Measurements from ENCODE around the gene ZNF571. TPM values are rescaled to one million over a fixed set of nuclear protein-coding genes. Genes with fewer than 3 reads are reported as not detected.
A peak's percentile ranks its signal among the peaks of the same experiment; 100 is the strongest.

Gene ZNF571
- polyA plus RNA-seq (ENCODE audit: insufficient read length) = 6.7 TPM

GRCh38 chr19:37594304-37594981 lies at the start of gene ZNF571, which contains the start of gene ZNF540:
TSS of gene ZNF571 (minus strand) at chr19:37594792. CDS start at chr19:37586676, 8,116 bp downstream.
TSS of gene ZNF540 (plus strand) at chr19:37594876. CDS start at chr19:37598448, 3,572 bp downstream.
- DNase-seq = peak; percentile 95

- DNase-seq = no peak
These were observed 40.8 kb upstream of the ZNF571 start for GRCh38 chr19:37635076-37636056.

GRCh38 chr19:37594982-37595382 lies 390 bp upstream of the ZNF571 start:
- DNase-seq = no peak

GRCh38 chr19:37593996-37594303 lies 642 bp downstream of the ZNF571 start:
- no peak for DNase-seq

GRCh38 chr19:37583340-37583739 lies 11.3 kb downstream of the ZNF571 start:
- no peak for DNase-seq

GRCh38 chr19:37572203-37572602 lies 22.4 kb downstream of the ZNF571 start:
- DNase-seq = no peak

GRCh38 chr19:37565370-37565669 lies 29.3 kb downstream of the ZNF571 start:
- DNase-seq = no peak

- no peak for DNase-seq
These were observed 29.8 kb downstream of the ZNF571 start for GRCh38 chr19:37564624-37565369.

GRCh38 chr19:37563518-37563917 lies 31.1 kb downstream of the ZNF571 start:
- no peak for DNase-seq

- DNase-seq = peak; percentile 62
These were observed 43.2 kb downstream of the ZNF571 start for GRCh38 chr19:37551129-37551993.

GRCh38 chr19:37537391-37537947 lies 57.1 kb downstream of the ZNF571 start:
- DNase-seq = no peak

- no peak for DNase-seq
These were observed 74.7 kb downstream of the ZNF571 start for GRCh38 chr19:37519890-37520289.

Other genes with a start within 250 kb of the ZNF571 start
- 5.8 TPM for gene ZNF527, start 223.7 kb downstream of the ZNF571 start, polyA plus RNA-seq (ENCODE audit: insufficient read length)
- 8.4 TPM for gene ZNF569, start 127.3 kb downstream of the ZNF571 start, polyA plus RNA-seq (ENCODE audit: insufficient read length)
- 6.6 TPM for gene ZNF570, start 125.4 kb downstream of the ZNF571 start, polyA plus RNA-seq (ENCODE audit: insufficient read length)
- gene ZNF793, start 87.9 kb downstream of the ZNF571 start, polyA plus RNA-seq (ENCODE audit: insufficient read length) = 12.6 TPM
- 3.6 TPM for gene ZNF540, start 84 bp upstream of the ZNF571 start, polyA plus RNA-seq (ENCODE audit: insufficient read length)
- 12.3 TPM for gene ZFP30, start 60.7 kb upstream of the ZNF571 start, polyA plus RNA-seq (ENCODE audit: insufficient read length)
- 4.8 TPM for gene ZNF607, start 125.0 kb upstream of the ZNF571 start, polyA plus RNA-seq (ENCODE audit: insufficient read length)
- gene ZNF573, start 184.8 kb upstream of the ZNF571 start, polyA plus RNA-seq (ENCODE audit: insufficient read length) = 11.9 TPM